Measurements from ENCODE around the gene DIS3L2.

DNA sequence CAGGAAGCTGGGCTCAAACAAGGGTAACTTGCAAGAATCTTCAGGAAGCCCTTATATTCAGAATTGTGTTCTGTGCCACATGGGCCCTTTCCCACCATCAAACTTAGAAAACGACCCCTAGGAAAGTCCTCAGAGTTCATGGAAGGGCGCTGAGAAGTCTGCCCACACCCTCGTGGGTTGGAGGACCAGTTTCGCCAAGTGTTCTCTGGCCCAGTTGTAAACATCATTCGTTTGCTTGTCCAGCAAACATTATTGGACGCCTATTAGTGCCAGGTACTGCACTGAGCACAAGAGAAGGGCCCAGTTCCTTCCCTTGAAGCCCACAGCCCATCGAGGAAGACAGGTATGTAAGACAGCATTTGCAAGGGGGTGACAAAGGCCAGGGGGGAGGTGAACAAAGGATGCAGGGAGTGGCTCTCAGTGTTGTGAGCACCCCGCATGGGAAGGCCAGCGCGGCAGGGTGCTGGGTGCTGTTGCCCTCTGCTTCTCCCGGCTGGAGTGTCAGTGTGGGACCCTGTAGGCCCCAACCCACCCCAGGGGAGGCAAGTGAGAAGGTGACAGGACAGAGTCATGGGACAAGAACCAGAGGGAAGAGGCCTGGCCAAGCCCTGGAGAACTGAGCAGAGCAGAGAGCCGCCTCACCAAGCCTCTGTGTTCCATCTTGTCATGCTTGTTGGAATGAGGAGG, 356.8 kb downstream of the DIS3L2 start:
- TF ChIP-seq SIN3A (IDR thresholded peaks at IDR 0.05; ENCODE audit: borderline replicate concordance, insufficient read depth, low read length) (no peak), POLR2AphosphoS5 (IDR thresholded peaks at IDR 0.05; ENCODE audit: low read depth, low read length) (no peak)

Data from PFSK-1 (cell line).